GM18909 (cell line): Measurements from ENCODE around the gene FUT7.

ENCODE experiments used
- ATAC-seq: cut with Tn5 transposase; IDR thresholded peaks from one replicate; pipeline ENCODE4 v1.9.1; 2021; ENCODE audit warnings: mild to moderate bottlenecking; ENCODE audit not compliant: unreplicated experiment, poor library complexity

Gene FUT7

DNA sequence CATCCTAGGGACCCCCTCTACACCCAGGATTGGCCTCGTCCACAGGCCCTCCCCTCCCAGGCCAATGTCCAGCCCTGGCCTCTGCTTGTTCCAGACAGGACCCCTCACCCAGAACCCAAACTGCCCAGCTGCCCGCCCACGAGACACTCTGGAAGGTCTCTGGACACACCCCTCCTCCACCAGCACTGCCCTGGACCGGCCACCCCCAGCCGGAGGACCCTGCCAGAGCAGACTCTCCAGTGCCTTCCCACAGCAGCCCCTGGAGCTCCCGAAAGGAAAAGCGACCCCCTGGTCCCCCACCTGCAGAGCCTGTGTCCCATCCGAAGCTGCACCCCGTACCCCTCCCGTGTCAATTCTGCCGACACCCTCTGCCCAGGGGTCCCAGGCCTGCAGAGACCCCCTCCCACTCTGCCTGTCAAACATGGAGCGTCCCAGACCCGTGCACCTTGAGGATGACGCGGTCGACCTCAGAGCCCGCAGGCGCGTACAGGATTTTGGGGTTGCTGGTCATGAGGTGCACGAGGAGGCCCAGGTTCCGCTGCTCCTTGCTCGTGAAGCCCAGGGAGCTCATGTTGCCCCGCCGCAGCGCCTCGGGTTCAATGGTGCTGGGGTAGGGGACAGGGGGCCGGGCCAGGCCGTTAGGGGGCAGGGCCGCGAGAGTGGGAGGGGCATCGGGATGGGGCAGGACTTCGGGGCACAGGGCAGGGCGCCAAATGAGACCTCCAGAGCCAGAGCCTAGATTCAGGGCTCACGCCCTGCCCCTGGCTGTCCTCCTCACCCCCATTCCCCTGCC lies 11.8 kb downstream of the FUT7 start:
- no peak for ATAC-seq

DNA sequence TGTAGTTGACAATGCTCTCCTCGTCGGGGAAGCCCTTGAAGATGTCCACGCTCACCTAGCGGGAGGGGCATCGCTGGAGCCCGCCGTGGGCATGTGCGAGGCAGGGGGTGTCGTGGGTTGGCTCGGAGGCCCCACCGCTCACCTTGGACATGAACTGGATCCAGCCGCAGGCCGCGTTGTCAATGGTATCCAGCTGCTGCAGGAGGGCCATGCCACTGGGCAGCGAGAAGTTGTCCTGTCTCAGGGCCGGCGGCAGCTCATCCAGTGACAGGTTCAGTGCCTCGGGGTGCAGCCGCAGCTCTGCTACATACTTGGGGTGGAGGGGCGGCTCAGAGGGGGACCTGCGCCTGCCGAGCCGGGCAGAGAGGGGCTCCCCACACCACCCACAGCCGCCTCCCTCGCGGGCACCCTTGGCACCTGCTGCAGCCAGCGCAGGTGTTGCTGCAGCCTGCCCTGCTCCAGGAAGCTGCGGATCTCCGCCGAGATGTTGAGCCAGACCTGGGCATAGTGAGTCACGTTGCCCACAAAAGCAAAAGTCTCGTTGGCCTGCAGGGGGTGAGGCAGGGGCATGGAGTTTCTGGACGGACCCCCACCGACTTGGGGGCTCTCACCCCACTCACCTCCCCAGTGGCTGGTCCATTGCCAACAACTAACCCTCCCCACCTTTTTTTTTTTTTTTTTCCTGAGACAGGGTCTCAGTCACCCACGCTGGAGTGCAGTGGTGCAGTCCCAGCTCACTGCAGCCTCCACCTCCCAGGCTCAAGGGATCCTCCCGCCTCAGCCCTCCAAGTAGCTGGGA lies 12.9 kb downstream of the FUT7 start:
- ATAC-seq, result no peak

DNA sequence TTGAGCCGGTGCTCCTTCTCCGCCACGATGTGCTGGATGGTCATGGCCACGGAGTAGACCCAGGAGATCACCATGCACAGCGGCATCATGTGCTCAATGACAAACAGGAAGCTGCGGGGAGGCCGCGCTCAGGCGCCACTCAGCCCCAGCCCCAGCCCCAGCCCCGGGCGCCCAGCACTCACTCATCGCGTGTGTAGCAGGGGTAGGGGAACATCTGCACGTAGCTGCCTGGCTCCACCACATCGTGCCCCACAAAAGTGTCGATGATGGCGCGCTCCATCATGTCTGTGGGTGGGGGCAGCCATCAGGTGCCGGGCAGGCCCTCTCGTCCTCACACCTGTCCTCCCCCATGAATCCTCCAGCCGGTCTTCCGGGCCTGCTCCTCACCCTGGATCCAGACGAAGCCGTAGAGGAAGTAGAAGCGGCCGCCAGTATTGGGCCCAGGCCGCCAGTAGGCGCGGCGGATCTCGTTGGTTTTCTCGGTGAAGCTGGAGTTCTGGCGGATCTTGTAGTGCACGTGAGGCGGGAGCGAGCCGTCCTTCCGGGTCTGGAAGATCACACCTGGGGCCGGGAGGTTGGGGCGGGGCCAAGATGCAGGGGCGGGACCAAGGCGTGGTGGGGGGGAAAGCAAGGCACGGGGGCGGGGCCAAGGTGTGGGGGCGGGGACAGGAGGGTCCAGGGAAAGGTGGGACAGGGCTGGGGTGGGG lies 13.9 kb downstream of the FUT7 start:
- ATAC-seq, result no peak

DNA sequence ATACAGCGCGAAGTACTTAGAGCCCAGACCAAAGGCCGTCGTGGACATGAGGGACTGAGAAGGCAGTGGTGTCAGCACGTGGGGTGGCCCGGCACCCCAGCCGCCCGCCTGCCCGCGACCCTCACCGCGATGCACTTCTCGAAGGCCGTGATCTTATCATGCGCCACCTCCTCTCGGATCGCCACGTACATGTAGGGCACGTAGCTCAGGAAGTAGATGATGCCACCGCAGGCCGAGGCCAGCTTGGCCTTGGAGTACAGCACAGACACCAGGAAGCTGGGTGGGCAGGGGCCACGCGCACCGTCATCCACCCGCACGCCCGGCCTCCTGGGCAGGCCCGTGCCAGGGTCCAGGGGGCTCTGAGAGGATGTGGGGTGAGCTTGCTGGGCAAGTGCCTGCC lies 14.8 kb downstream of the FUT7 start:
- ATAC-seq, result no peak

DNA sequence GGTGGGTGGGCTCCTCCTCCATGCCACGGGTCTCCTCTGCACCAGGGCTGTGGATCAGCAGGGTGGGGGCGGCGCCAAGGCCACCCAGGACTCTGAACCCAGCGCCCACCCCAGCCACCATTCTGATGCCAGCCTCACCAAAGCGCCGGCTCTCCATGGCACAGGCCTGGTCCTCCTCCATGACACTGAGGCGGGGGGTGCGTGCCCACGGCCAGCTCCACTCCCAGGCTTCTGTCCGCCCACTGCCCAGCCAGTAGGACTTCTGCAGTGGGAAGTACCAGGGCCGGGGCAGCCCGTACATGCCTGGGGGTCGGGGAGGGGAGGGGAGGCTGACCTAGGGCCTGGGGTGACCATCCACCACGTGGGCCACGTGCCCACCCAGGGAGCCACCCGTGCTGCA lies 15.5 kb downstream of the FUT7 start:
- ATAC-seq, result no peak

DNA sequence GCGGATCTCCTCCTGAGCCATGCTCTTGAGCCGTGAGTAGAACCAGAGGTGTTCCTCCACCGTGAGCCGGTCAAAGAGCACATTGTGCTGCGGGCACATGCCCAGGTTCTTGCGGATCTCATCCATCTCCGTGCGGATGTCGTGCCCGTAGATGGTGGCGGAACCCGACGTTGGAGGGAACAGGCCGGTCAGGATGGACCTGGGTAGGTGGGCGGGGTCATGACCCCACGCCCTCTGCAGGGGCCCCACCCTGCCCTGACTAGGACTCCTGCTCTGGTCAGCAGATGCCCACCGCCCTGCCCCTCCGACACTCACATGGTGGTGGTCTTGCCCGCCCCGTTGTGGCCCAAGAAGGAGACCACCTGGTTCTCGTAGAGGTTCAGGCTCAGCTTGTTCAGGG lies 15.9 kb downstream of the FUT7 start:
- ATAC-seq, result no peak

DNA sequence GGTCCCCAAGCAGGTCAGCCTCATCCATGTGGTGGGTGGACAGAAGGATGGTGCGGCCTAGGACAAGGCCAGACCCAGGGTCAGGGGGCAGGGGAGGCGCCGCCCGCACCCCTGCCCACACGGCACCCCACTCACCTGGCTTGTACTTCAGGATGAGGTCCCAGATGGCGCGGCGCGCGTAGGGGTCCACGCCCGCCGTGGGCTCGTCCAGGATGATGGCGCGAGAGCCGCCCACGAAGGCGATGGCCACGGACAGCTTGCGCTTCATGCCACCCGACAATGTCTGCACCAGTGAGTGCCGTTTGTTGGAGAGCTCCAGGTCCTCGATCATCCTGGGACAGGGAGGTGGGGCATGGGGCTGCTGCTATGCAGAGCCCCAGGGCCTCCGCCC lies 16.4 kb downstream of the FUT7 start:
- ATAC-seq, result no peak

DNA sequence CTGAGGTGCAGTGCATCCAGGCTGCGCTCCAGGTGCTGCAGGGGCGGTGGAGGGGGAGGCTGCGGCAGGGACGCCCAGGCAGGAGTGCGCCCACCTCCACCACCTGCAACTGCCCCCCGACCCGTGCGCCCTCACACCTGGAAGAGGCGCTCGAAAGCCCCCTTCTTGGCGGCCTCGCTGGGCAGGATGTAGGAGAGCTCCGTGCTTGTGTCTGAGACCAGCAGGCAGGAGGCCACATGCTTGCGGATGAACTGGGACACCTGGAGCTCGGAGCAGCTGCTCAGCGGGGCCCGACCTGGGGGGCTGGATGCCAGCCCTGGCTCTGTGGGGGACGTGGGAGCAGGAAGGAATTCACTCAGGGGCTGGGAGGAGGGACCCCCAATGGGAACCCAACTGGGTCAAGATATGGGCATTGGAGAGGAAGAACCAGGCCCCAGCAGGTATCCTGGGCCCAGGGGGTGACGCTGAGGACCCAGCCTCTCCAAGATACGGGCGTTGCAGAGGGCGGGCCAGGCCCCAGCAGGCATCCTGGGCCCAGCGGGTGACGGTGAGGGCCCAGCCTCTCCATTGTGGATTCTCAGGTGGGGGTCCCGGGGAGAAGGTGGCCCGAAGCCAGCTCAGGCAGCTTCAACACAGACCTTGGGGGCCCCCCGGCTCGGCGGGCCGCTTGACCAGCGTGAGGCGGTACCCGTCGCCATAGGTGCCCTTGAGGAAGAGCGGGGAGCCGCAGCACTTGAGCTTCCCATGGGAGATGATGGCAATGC lies 16.9 kb downstream of the FUT7 start:
- no peak for ATAC-seq

DNA sequence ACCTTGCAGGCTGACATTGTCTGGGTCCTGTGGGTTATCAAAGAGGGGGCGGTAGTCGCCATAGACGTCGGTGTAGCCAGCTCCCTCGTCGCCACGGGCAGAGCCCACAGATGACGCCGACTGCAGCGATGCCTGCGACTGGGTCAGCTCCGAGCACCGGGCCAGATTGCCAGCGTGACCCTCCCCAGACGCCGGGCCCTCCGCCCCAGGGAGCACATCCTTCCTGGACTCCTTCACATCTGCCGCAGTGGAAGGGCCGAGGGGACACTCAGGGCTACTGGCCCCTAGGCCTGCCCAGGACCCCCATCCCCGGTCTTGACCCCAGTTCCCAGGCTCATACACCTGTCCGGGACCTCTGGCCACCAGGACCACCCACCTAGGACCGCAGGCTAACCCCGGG lies 17.7 kb downstream of the FUT7 start:
- ATAC-seq, result no peak

DNA sequence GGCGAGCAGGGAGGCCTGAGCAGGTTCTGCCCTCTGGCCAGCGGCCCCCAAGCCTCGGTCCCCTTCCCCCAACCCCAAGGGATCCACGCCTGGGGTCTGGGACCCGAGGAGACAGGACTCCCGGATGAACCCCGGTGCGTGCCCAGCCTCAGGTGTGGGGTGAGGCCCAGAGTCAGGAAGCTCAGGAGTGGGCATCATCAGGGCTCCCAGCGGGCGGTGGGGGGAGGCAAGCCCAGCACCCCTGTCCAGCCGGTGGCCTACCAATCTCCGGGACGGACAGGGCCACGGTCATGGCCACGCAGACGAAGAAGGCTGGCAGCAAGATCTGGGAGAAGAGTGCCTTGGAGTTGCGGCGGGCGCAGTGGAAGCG lies 18.3 kb downstream of the FUT7 start:
- ATAC-seq, result no peak

DNA sequence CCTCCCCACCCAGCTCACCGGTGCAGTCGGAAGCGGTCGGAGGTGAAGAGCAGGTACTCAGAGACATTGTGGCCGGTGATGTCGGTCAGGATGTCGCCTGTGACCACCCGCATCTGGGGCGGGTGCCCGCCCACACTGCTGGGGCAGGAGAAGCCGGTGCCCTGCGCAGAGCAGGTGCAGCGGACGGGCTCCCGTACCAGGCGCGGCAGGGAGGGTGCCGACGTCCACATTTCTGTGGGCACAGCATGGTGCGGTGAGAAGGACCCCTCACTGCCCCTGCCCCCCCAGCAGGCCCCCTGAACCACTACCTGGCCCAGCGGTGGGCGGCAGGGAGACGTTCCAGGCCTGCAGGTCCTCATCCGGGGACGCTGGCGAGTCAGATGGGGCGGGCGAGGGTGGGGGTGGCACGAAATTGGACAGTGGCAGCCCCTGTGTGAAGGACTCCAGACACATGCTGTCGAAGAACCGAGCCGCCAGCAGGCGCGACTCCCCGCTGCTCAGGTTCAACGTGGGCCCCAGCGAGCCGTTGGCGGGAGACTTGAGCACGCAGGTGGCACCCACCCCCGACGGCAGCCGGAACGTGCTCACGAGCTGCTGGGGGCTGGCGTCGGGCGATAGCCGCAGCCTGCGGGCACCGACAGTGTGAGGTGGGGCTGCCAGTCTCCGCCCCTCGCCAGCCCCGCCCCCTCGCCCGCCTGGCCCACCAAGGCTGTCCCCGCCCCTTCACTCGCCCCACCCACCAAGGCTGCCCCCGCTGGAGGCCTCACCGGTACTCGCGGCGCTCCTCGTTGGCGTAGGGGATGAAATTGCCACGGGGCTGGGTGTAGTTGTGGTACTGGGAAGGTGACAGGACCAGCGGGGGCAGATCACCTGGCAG lies 19.0 kb downstream of the FUT7 start:
- no peak for ATAC-seq

DNA sequence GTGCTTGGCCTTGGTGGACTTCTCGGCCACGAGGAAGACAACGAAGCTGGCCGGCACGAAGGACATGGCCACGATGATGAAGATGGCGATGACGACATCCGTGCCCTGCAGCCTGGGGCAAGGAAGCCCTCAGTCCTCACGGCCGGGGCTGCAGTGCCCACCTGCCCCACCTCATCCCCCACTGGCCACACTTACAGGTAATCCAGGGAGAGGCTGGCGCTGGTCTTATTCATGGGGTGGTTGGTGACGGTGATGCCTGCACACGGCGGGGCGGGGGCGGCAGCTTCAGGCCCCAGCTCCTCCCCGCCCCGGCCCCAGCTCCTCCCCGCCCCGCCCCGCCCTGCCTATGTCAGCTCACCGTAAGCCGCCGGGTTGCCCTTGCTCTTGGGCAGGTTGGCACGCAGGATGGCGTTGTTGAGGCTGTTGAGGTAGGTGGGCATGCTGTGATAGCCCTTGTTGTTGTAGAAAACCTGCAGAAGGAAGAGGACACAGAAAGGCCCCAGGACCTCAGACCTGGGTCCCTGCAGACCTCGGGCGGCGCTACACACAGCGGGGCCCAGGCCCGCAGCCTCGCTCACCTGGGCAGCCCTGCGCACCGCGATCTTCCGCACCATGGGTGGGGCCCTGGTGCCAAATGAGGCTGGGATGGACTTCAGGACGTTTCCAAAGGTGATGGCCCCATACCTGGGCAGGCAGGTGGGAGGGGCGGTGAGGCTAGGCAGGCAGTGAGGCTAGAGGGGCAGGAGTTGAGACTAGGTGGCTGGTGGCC lies 19.8 kb downstream of the FUT7 start:
- ATAC-seq, result no peak

DNA sequence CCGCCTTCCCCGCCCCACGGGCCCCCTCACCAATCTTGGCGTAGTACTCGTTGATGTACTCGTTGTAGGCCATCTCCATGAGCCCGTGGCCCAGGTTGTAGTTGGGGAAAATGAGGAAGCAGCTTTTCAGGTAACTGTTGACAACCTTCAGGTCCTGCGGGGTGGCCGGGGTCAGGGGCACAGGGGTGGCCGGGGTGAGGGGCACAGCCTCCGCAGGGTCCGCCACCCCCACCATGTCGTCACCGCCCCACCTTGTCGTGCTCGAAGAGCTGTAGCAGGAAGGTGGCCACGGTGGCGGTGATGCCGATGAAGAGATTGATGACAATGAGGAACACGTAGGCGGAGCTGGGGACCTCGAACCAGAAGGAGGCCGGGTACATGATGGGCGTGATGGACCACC lies 20.7 kb downstream of the FUT7 start:
- ATAC-seq, result no peak

DNA sequence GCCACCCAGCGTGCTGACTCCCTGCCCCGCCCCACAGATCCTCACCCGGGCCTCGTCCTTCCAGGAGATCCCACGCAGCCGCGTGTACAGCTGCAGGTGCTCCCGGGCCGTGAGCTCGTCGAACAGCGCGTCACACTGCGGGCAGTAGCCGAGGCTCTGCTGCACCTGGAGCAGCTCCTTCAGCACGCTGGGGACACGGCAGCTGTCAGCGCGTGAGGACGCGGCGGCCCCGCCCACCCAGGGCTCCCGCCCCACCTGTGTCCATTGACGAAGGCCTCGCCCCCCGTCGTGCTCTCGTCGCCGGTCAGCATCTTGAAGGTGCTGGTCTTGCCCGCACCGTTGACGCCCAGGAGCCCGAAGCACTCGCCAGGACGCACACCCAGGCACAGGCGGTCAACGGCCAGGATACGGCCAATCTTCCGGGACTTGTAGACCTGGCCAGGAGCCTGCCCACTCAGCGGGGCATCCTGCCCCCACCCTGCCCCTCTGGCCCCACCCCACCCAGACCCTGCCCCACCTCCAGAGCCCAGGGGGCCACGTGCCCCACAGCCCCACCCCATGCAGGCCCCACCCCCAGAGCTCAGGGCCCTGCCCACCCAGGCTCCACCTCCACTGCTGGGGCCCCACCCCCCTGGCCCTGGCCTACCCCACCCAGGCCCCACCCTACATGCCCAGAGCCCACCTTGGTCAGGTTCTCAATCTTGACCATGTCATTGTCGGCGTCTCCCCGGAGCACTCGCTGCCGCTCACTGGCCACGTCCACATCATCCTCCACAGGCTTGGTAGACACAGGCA lies 21.8 kb downstream of the FUT7 start:
- ATAC-seq, result no peak

DNA sequence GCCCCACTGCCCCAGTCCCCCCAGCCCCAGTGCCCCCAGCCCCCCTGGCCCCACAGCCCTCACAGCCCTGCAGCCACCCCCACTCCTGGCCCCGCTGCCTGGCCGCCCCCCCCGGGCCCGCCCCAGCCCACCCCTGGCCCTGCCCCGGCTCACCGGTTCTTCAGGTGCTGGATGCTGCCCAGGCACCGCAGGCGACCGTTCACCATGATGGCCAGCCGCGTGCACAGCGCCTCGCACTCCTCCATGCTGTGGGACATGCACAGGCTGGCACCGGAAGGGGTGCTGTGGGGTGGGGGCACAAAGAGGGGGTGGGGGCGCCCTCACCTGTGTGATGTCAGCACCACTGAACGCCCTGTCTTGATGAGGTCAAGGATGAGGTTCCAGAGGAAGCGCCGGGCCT lies 22.7 kb downstream of the FUT7 start:
- no peak for ATAC-seq

DNA sequence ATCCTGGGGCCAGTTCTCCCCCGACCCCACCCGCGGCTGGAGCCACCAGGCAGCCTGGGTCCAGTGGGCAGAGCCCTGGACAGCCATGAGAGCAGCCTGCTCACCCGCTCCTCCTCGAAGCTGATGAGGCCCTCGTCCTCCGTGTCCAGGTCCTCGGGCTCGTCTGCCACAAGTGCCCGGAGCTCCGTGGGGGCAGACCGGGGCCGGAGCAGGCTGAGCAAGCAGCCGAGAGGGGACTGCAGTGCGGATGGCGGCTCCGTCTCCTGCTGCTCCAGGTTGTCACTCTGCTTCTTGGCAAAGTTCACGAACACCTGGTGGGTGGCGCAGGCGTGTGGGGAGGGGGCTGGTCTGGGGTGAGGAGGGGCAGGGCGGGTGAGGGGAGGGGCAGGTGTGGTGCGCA lies 23.6 kb downstream of the FUT7 start:
- no peak for ATAC-seq

DNA sequence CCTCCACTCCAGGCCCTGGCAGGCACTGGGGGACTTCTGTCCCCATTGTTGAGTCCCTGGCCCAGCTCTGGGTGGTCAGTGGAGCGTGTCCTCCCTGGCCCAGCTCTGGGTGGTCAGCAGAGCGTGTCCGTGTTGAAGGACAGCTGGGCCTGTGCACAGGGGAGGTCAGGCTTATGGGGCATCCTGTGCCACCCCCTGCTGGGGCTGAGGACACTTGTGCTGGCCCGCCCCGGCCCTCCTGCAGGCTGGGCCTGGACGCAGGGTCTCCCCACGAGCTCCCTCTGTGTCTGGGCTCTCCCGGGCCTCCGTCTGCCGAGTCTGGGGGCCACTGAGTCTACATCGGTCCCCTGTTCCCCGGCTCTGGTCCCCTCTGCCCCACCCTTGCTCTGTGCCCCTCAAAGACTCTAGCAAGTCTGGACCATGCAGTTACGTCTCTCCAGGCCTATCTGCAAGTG lies 24.0 kb downstream of the FUT7 start:
- no peak for ATAC-seq
